ENCODE data around the gene TMPRSS13. TPM values are rescaled to one million over a fixed set of nuclear protein-coding genes. Genes with fewer than 3 reads are reported as not detected.

TMPRSS13 gene
- total RNA-seq, 4 donors from 2014 or later = 11.1 to 31.7 (median 21.0) TPM

GRCh38 chr11:117959438-117960149 lies 30.4 kb upstream of the TMPRSS13 start:
- peak overlapping the region in 1 of 4 donors; percentile 12 for H3K27ac ChIP-seq
- no peak for DNase-seq
- intact Hi-C loops (cut with DNase I) = no loop called here

GRCh38 chr11:117958949-117959348 lies 29.7 kb upstream of the TMPRSS13 start:
- H3K27ac ChIP-seq = peak overlapping the region in 1 of 4 donors; percentile 7

More at GRCh38 chr11:117959438-117960149, 30.4 kb upstream of the TMPRSS13 start:
- Histone ChIP-seq H3K4me3 (no peak overlapping the region), H3K36me3 (no peaks in the 10 kb centered on the region), H3K9me3 (no peaks in the 10 kb centered on the region), H3K27me3 (no peaks in the 10 kb centered on the region), H3K4me1 (no peaks in the 10 kb centered on the region)
- TF ChIP-seq, protein P1, sequence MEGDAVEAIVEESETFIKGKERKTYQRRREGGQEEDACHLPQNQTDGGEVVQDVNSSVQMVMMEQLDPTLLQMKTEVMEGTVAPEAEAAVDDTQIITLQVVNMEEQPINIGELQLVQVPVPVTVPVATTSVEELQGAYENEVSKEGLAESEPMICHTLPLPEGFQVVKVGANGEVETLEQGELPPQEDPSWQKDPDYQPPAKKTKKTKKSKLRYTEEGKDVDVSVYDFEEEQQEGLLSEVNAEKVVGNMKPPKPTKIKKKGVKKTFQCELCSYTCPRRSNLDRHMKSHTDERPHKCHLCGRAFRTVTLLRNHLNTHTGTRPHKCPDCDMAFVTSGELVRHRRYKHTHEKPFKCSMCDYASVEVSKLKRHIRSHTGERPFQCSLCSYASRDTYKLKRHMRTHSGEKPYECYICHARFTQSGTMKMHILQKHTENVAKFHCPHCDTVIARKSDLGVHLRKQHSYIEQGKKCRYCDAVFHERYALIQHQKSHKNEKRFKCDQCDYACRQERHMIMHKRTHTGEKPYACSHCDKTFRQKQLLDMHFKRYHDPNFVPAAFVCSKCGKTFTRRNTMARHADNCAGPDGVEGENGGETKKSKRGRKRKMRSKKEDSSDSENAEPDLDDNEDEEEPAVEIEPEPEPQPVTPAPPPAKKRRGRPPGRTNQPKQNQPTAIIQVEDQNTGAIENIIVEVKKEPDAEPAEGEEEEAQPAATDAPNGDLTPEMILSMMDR (IDR thresholded peaks at IDR 0.05) = no peak
- WGBS, 2 donors = 50 to 56% methylated on average over 1 of the region's 1 CpG

DNA sequence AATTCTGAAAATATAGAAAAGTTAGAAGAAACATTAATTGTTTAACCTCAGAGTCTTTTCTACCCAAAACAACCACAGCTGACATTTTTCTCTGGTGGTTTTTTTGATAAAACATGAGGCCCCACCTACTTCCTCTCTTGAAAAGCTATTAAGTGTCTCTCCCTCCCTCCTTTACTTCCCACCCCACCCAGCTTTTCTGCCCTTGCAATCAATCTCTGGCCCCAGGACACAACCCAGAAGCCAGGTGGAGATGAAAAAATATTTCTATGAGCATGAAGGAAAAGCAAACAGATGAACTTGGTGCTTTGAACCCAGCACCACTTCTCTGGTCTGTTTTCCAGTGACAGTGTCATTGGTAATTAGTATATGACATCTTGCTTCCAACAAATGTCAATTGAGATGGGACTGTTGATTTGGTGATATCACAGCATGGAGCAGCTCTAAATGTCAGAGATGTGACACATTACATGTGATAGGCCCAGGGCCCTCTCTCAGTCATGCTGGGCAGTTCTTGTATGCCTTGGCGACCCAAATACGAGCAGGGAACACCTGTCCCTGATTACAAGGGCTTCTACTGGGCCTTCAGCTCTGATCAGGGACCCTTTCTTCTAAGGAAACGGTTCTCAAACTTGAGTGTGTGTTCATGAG lies 23.9 kb upstream of the TMPRSS13 start:
- intact Hi-C loops (cut with DNase I) = no loop called here
- WGBS, 2 donors = 80 to 91% methylated on average over 1 to 3 of the region's 3 CpGs

More at GRCh38 chr11:117958949-117959348, 29.7 kb upstream of the TMPRSS13 start:
- no peaks in the 10 kb centered on the region for H3K36me3 ChIP-seq
- no peaks in the 10 kb centered on the region for H3K9me3 ChIP-seq
- WGBS, 2 donors = 95% methylated on average over 1 of the region's 1 CpG
- TF ChIP-seq, protein P1 (IDR thresholded peaks at IDR 0.05) = no peak
- intact Hi-C loops (cut with DNase I) = no loop called here
- no peaks in the 10 kb centered on the region for H3K4me1 ChIP-seq
- no peak overlapping the region for H3K4me3 ChIP-seq
- H3K27me3 ChIP-seq = no peaks in the 10 kb centered on the region
- no peak for DNase-seq

GRCh38 chr11:117950993-117951961 lies 22.1 kb upstream of the TMPRSS13 start:
- Histone ChIP-seq H3K4me1 (peaks cover 0 to 32% (median 0%) of the 10 kb centered on the region in 3 donors), H3K27me3 (peaks cover 0 to 20% (median 0%) of the 10 kb centered on the region in 4 donors), H3K4me3 (no peak overlapping the region), H3K9me3 (no peaks in the 10 kb centered on the region), H3K27ac (peak overlapping the region in 2 of 4 donors; percentile 6 to 49), H3K36me3 (no peaks in the 10 kb centered on the region)
- DNase-seq = no peak
- intact Hi-C loops (cut with DNase I) = no loop called here
- WGBS, 2 donors = 62 to 63% methylated on average over 6 to 9 of the region's 15 CpGs
- TF ChIP-seq, protein P1 (IDR thresholded peaks at IDR 0.05) = no peak
- no peak for TF ChIP-seq POLR2A (IDR thresholded peaks at IDR 0.05)

More for the DNA sequence above, 23.9 kb upstream of the TMPRSS13 start:
- H3K27ac ChIP-seq = peak overlapping the region in 1 of 4 donors; percentile 27
- no peak for DNase-seq
- TF ChIP-seq, protein P1 (IDR thresholded peaks at IDR 0.05) = no peak
- TF ChIP-seq POLR2A (IDR thresholded peaks at IDR 0.05) = no peak
- H3K4me3 ChIP-seq = no peak overlapping the region
- no peaks in the 10 kb centered on the region for H3K9me3 ChIP-seq
- no peaks in the 10 kb centered on the region for H3K36me3 ChIP-seq
- peaks cover 0 to 22% (median 0%) of the 10 kb centered on the region in 3 donors for H3K4me1 ChIP-seq
- peaks cover 0 to 20% (median 0%) of the 10 kb centered on the region in 4 donors for H3K27me3 ChIP-seq

Data from esophagus squamous epithelium (tissue), 5 donors.